NB4 (cell line): ENCODE data around the gene BAHD1.

ENCODE experiments used
- DNase-seq: peaks from one replicate; pipeline ENCODE4 v3.0.0; 2010; ENCODE audit warnings: low read depth
- H3K4me3 ChIP-seq: one replicate; pipeline ENCODE4 v1.5.1; 2011; ENCODE audit warnings: mild to moderate bottlenecking, low read depth, low read length, moderate library complexity
- MYC ChIP-seq: IDR thresholded peaks from 2 replicates; pipeline ENCODE4 v1.6.1; 2011; ENCODE audit warnings: low read depth, low read length
- POLR2A ChIP-seq: IDR thresholded peaks from 2 replicates; pipeline ENCODE4 v1.6.1; 2011; ENCODE audit warnings: mild to moderate bottlenecking; ENCODE audit not compliant: insufficient read length; ENCODE audit errors: extremely low read depth
- TF ChIP-seq, protein P1 (sequence below): IDR thresholded peaks from 2 replicates; pipeline ENCODE4 v1.6.1; 2011; ENCODE audit warnings: low read depth, low read length
- TF ChIP-seq, protein P2 (sequence below): IDR thresholded peaks from one replicate; pipeline ENCODE4 v1.5.1; 2012; ENCODE audit warnings: low read depth, low read length

Gene BAHD1

DNA sequence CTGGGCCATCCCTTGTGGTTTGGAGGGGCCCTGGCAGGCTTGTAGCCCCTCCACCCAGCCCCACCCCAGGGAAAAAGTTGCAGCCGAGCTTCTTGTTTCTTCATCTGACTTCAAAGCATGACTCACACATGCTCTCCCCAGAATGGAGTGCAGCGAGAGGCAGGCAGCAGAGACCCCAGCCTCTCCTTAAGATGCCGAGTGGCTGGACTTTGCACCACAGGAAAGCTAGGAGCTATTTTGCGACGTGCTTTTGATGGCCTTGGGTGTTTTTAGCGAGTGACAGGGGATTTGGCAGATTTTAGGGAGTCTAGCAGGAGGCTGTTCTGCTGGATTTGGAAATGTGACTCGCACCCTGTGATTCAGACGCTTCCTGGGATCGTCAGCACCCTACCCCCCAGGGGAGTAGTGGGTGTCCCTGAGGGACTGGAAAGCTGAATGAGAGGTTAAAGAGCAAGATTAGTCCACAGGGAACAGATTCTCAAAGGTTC, 14.2 kb downstream of the BAHD1 start:
- H3K4me3 ChIP-seq: peak overlapping the region; percentile 0
- peak; percentile 86 for DNase-seq
- TF ChIP-seq POLR2A: no peak
- TF ChIP-seq MYC: peak; percentile 50
- TF ChIP-seq, protein P1, sequence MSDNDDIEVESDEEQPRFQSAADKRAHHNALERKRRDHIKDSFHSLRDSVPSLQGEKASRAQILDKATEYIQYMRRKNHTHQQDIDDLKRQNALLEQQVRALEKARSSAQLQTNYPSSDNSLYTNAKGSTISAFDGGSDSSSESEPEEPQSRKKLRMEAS: peak; percentile 82

DNA sequence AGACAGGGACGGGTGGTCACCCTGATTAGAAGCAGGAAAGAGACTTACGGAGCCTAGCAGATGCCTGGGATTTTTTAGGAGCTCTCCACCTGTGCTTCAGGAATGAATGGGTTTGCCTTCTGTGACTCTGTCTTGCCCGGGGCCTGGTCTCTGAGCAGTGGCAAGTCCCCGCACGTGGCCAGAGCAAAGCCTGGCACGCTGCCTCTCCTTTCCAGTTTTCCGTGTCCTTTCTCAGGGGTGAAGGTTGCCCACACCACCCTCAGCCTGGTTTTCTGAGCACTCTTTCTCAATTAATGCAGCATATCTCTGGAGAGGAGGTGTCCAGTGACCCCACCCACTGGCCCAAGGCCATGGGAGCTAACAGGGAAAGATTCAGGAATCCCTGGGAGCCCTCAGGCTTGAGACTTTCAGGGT, 15.6 kb downstream of the BAHD1 start:
- H3K4me3 ChIP-seq: no peak overlapping the region
- TF ChIP-seq, protein P1: no peak
- DNase-seq: no peak

DNA sequence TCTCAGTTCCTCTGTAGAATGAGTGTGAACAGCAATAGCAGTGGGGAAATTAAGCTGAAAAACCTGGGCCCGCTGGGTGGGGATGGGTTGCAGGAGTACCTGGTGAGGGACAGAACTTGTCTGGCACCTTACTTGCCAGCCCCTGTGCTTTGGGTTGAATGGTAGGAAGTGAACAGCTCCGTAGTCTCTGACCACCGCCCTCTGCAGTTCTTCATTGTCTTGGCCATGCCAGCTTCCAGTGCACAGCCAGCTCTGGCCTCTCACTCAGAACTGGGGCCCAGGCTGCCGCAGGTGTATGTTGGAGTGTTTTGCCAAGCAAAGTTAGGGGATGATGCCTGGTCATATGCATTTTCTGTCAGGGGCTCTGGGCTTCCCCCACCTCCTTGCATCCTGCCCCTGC, 16.0 kb downstream of the BAHD1 start:
- TF ChIP-seq, protein P1: no peak
- TF ChIP-seq MYC (no peak), POLR2A (no peak)
- TF ChIP-seq, protein P2, sequence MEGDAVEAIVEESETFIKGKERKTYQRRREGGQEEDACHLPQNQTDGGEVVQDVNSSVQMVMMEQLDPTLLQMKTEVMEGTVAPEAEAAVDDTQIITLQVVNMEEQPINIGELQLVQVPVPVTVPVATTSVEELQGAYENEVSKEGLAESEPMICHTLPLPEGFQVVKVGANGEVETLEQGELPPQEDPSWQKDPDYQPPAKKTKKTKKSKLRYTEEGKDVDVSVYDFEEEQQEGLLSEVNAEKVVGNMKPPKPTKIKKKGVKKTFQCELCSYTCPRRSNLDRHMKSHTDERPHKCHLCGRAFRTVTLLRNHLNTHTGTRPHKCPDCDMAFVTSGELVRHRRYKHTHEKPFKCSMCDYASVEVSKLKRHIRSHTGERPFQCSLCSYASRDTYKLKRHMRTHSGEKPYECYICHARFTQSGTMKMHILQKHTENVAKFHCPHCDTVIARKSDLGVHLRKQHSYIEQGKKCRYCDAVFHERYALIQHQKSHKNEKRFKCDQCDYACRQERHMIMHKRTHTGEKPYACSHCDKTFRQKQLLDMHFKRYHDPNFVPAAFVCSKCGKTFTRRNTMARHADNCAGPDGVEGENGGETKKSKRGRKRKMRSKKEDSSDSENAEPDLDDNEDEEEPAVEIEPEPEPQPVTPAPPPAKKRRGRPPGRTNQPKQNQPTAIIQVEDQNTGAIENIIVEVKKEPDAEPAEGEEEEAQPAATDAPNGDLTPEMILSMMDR: no peak
- DNase-seq: no peak
- no peak overlapping the region for H3K4me3 ChIP-seq

- no peak overlapping the region for H3K4me3 ChIP-seq
- TF ChIP-seq, protein P2: no peak
- TF ChIP-seq POLR2A: no peak
- no peak for TF ChIP-seq MYC
- TF ChIP-seq, protein P1: no peak
- no peak for DNase-seq
Measured at GRCh38 chr15:40458495-40459371, 18.0 kb downstream of the BAHD1 start.

GRCh38 chr15:40459391-40460015, 18.8 kb downstream of the BAHD1 start:
- TF ChIP-seq, protein P1: no peak
- TF ChIP-seq POLR2A (no peak), MYC (no peak)
- TF ChIP-seq, protein P2: no peak
- no peak overlapping the region for H3K4me3 ChIP-seq
- DNase-seq: no peak

DNA sequence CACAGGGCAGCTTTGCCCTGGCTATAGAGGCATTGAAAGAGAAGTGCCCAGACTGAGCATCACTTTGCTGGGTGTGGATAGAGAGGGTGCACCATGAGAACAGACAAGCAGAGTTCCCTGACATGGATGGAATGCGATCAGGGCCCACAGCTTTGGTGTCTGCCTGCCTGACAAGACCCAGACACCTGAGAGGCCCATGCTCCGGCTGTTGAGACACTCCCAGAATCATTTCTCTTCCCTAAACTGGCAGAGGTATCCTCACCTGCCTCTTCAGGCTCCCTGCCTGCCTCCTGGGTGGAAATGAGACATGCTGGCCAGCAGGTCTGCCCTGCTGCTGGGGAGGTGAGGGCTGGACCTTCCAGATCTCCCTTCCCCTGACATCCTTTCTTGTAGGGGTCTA, 19.7 kb downstream of the BAHD1 start:
- DNase-seq: no peak
- H3K4me3 ChIP-seq: no peak overlapping the region
- TF ChIP-seq POLR2A (no peak), MYC (no peak)
- TF ChIP-seq, protein P2: no peak
- TF ChIP-seq, protein P1: no peak
